A673 (cell line): Measurements from ENCODE around the gene ZWILCH. TPM values are rescaled to one million over a fixed set of nuclear protein-coding genes. Genes with fewer than 3 reads are reported as not detected.

Experiments
- BruUV-seq: library from RNA; stranded (reverse); fragments of 400-500 nt; replicated peaks from 2 replicates; lab custom pipeline; 2021; lab: Mats Ljungman, UMichigan
- CTCF ChIA-PET: fragments of 300-600 bp; sonication (Branson Sonifier 250); formaldehyde crosslinking; loops from one replicate; lab custom pipeline; 2022; ENCODE audit warnings: antibody characterized with exemption; lab: Charles Lee
- POLR2A ChIA-PET: fragments of 300-600 bp; sonication (Branson Sonifier 250); formaldehyde crosslinking; loops from one replicate; lab custom pipeline; 2022; ENCODE audit warnings: antibody characterized with exemption; ENCODE audit not compliant: low non-redundant PET; lab: Charles Lee
- DNase-seq: peaks from one replicate; pipeline ENCODE4 v3.0.0-alpha.2; 2015; ENCODE audit warnings: low spot score
- H3K27ac ChIP-seq: fragments of 200-600 bp; sonication (generic); 2 replicates; pipeline ENCODE4 v1.5.1; 2016; ENCODE audit warnings: mixed run types, low read depth, mild to moderate bottlenecking, mixed read lengths, antibody characterized with exemption, low read length; ENCODE audit not compliant: poor library complexity, severe bottlenecking
- H3K27me3 ChIP-seq: fragments of 200-600 bp; sonication (generic); replicated peaks from 2 replicates; pipeline ENCODE4 v1.6.1; 2017; ENCODE audit warnings: mixed run types, low read depth, mild to moderate bottlenecking, mixed read lengths, antibody characterized with exemption, low read length; ENCODE audit not compliant: insufficient read depth, poor library complexity
- H3K36me3 ChIP-seq: fragments of 200-600 bp; sonication (generic); 2 replicates; pipeline ENCODE4 v1.6.1; 2016; ENCODE audit warnings: mixed run types, mild to moderate bottlenecking, mixed read lengths, antibody characterized with exemption, low read length; ENCODE audit not compliant: insufficient read depth, poor library complexity, severe bottlenecking
- H3K4me1 ChIP-seq: fragments of 200-600 bp; sonication (generic); 2 replicates; pipeline ENCODE4 v1.6.1; 2017; ENCODE audit warnings: mixed run types, mild to moderate bottlenecking, mixed read lengths, antibody characterized with exemption, low read length; ENCODE audit not compliant: insufficient read depth, poor library complexity, severe bottlenecking
- H3K4me3 ChIP-seq: fragments of 200-600 bp; sonication (generic); 2 replicates; pipeline ENCODE4 v1.5.1; 2016; ENCODE audit warnings: low read depth, mixed run types, mild to moderate bottlenecking, mixed read lengths, low read length; ENCODE audit not compliant: poor library complexity, severe bottlenecking
- H3K9me3 ChIP-seq: fragments of 200-600 bp; sonication (generic); 2 replicates; pipeline ENCODE4 v1.6.1; 2016; ENCODE audit warnings: mixed run types, low read depth, mild to moderate bottlenecking, mixed read lengths, antibody characterized with exemption, low read length; ENCODE audit not compliant: poor library complexity, severe bottlenecking
- EZH2 ChIP-seq: fragments of 200-600 bp; sonication (generic); IDR thresholded peaks from 2 replicates; pipeline ENCODE4 v1.6.1; 2017; ENCODE audit warnings: borderline replicate concordance, low read depth, mild to moderate bottlenecking, mixed read lengths, antibody characterized with exemption, low read length; ENCODE audit not compliant: poor library complexity, severe bottlenecking
- intact Hi-C: fragments of 100-400 bp; cut with micrococcal nuclease; formaldehyde crosslinking; loops from one replicate; pipeline ENCODE4 v1.10.0; 2022; ENCODE audit not compliant: unreplicated experiment
- total RNA-seq: library from RNA; stranded (reverse); gene quantifications from 2 replicates; pipeline ENCODE4 v1.2.3, GENCODE V29; 2021
- TF ChIP-seq, protein P1 (sequence below): fragments of 300-800, 200-600 bp; sonication (generic); conservative IDR thresholded peaks from 2 replicates; pipeline ENCODE4 v1.5.1; 2017; ENCODE audit warnings: low read depth, mild to moderate bottlenecking, antibody characterized with exemption, low read length, moderate library complexity, mixed read lengths

The ZWILCH gene
- total RNA-seq, 1 experiment from 2014 or later = 36.3 TPM

DNA sequence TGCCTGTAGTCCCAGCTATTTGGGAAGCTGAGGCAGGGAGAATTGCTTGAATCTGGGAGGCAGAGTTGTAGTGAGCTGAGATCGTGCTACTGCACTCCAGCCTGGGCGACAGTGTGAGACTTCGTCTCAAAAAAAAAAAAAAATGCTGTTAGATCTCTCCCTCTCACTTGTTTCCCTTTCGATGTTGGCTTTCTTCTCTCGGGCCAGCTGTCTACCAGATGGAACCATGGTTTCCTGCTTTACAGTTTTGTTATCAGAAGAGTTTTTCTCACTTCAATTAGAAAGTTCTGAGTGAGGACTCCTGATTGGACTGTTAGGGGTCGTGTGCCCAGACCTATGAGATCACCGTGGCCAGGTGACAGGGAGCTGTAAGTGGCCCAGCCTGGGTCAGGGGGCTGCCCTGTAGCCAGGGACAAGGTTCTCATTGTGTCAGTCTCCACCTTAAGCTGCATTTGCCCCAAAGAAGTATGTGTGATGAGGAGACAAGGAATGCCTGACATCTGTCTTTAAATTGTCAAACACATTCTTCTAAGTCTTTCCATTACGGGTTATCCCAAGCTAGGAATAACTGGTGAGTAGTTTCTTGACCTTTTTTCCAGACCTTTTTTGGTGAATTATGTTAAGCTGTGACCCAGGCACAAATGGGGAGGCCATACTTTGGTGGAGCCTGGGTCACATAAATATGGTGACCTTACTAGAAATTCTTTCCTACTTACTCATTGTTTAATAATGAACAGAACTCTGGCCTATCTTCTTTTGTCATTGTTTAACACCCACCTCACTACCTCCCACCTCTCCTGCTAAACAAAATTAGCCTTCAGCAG lies 32.7 kb upstream of the ZWILCH start:
- H3K4me3 ChIP-seq = no peak overlapping the region
- H3K9me3 ChIP-seq = no peaks in the 10 kb centered on the region
- POLR2A ChIA-PET = no interaction called here

DNA sequence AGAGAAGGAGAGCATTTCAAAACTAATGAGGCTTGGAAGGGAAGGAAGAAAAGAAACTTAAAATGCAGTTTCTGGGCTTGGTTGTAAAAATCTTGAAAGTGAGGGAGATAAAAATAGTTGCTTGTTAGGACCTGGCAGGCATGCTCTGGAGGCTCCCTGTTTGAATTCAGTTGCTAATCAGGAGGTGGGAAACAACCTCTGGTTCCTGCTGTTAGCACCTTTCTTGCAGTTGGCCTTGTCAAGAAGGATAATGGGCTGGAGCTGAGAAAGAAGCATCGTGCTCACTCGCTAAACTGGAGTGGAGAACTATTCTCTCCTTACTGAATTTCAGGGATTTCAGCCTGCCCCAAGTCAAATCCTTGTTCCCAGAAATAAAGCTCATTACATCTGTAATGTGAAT lies 31.0 kb upstream of the ZWILCH start:
- H3K36me3 ChIP-seq = no peaks in the 10 kb centered on the region
- BruUV-seq = no TSS peak
- H3K4me3 ChIP-seq = no peak overlapping the region
- intact Hi-C loops = no loop called here
- DNase-seq = no peak
- H3K9me3 ChIP-seq = no peaks in the 10 kb centered on the region
- H3K27me3 ChIP-seq = no peaks in the 10 kb centered on the region
- CTCF ChIA-PET = no interaction called here
- H3K27ac ChIP-seq = no peak overlapping the region
- TF ChIP-seq, protein P1, sequence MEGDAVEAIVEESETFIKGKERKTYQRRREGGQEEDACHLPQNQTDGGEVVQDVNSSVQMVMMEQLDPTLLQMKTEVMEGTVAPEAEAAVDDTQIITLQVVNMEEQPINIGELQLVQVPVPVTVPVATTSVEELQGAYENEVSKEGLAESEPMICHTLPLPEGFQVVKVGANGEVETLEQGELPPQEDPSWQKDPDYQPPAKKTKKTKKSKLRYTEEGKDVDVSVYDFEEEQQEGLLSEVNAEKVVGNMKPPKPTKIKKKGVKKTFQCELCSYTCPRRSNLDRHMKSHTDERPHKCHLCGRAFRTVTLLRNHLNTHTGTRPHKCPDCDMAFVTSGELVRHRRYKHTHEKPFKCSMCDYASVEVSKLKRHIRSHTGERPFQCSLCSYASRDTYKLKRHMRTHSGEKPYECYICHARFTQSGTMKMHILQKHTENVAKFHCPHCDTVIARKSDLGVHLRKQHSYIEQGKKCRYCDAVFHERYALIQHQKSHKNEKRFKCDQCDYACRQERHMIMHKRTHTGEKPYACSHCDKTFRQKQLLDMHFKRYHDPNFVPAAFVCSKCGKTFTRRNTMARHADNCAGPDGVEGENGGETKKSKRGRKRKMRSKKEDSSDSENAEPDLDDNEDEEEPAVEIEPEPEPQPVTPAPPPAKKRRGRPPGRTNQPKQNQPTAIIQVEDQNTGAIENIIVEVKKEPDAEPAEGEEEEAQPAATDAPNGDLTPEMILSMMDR = no peak
- no peak for TF ChIP-seq EZH2
- POLR2A ChIA-PET = no interaction called here
- H3K4me1 ChIP-seq = no peaks in the 10 kb centered on the region

More for the DNA sequence above, 32.7 kb upstream of the ZWILCH start:
- TF ChIP-seq, protein P1 = no peak
- TF ChIP-seq EZH2 = no peak
- H3K27me3 ChIP-seq = no peaks in the 10 kb centered on the region
- no peak overlapping the region for H3K27ac ChIP-seq
- no peak for DNase-seq
- CTCF ChIA-PET = no interaction called here
- intact Hi-C loops = no loop called here
- no peaks in the 10 kb centered on the region for H3K4me1 ChIP-seq
- no peaks in the 10 kb centered on the region for H3K36me3 ChIP-seq
- no TSS peak for BruUV-seq

DNA sequence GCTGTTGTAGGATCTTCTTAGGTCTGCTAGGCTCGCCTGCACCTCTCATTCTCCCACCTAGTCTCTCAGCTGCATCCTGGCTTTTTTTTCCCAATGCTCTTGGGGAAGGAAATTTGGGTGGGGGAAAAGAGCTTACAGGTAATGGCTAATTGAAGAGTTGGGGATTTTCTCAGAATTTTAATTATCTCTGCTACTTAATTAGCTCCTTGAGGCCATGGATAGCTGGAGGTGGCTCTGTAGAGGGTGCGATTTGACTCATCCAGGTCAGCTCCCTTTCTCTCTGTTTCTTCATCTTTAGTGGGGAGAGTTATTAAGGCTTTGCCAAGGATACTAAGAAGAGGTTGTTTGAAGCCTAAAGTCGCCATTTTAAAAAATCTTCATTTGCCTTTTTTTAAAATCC lies 30.2 kb upstream of the ZWILCH start:
- Histone ChIP-seq H3K36me3 (no peaks in the 10 kb centered on the region), H3K4me3 (no peak overlapping the region), H3K9me3 (no peaks in the 10 kb centered on the region), H3K27me3 (no peaks in the 10 kb centered on the region), H3K4me1 (no peaks in the 10 kb centered on the region), H3K27ac (no peak overlapping the region)
- CTCF ChIA-PET = interaction anchor here (0.6 kb wide), 1 partner anchor 612 kb away, joined by 4 read pairs; no protein-coding TSS in a partner anchor
- no peak for DNase-seq
- POLR2A ChIA-PET = no interaction called here
- TF ChIP-seq, protein P1 = no peak
- no peak for TF ChIP-seq EZH2
- no TSS peak for BruUV-seq
- intact Hi-C loops = no loop called here
